NCI-H2171 treated with DMSO at 0.1 percent for 48 hours (cell line): ENCODE results near the gene CHMP1B.

Source experiments
- DNase-seq: peaks from one replicate; lab custom pipeline; 2025; lab: John Stamatoyannopoulos, UW

The CHMP1B gene

GRCh38 chr18:11851146-11851805, at the start of gene CHMP1B:
TSS of gene CHMP1B (plus strand) at chr18:11851413. CDS start at chr18:11851512, 99 bp downstream.
- peak; percentile 92 for DNase-seq

- DNase-seq: no peak
These were observed 49.6 kb upstream of the CHMP1B start for GRCh38 chr18:11801573-11801972.

GRCh38 chr18:11802158-11802557, 49.1 kb upstream of the CHMP1B start:
- no peak for DNase-seq

GRCh38 chr18:11802586-11802985, 48.6 kb upstream of the CHMP1B start:
- no peak for DNase-seq

GRCh38 chr18:11807233-11807632, 44.0 kb upstream of the CHMP1B start:
- DNase-seq: no peak

GRCh38 chr18:11808001-11808855, 43.0 kb upstream of the CHMP1B start:
- DNase-seq: no peak

- DNase-seq: no peak
These were observed 41.3 kb upstream of the CHMP1B start for GRCh38 chr18:11809895-11810294.

- no peak for DNase-seq
These were observed 40.8 kb upstream of the CHMP1B start for GRCh38 chr18:11810379-11810778.

- DNase-seq: no peak
These were observed 40.2 kb upstream of the CHMP1B start for GRCh38 chr18:11811009-11811408.

GRCh38 chr18:11817229-11817628, 34.0 kb upstream of the CHMP1B start:
- DNase-seq: no peak

- DNase-seq: no peak
These were observed 32.6 kb upstream of the CHMP1B start for GRCh38 chr18:11818486-11819203.

- no peak for DNase-seq
These were observed 31.3 kb upstream of the CHMP1B start for GRCh38 chr18:11819938-11820337.

- no peak for DNase-seq
These were observed 30.5 kb upstream of the CHMP1B start for GRCh38 chr18:11820697-11821096.

- no peak for DNase-seq
These were observed 30.0 kb upstream of the CHMP1B start for GRCh38 chr18:11821208-11821607.

- no peak for DNase-seq
These were observed 29.5 kb upstream of the CHMP1B start for GRCh38 chr18:11821643-11822237.

- no peak for DNase-seq
These were observed 27.7 kb upstream of the CHMP1B start for GRCh38 chr18:11823545-11823944.

GRCh38 chr18:11826836-11827235, 24.4 kb upstream of the CHMP1B start:
- no peak for DNase-seq

GRCh38 chr18:11828786-11829432, 22.3 kb upstream of the CHMP1B start:
- no peak for DNase-seq

GRCh38 chr18:11830585-11830984, 20.6 kb upstream of the CHMP1B start:
- DNase-seq: no peak

- DNase-seq: no peak
These were observed 19.3 kb upstream of the CHMP1B start for GRCh38 chr18:11831921-11832320.

GRCh38 chr18:11834772-11835171, 16.4 kb upstream of the CHMP1B start:
- no peak for DNase-seq

- DNase-seq: no peak
These were observed 11.7 kb upstream of the CHMP1B start for GRCh38 chr18:11839556-11839955.
